K562 (cell line): ENCODE measurements around the gene LENEP. TPM values are rescaled to one million over a fixed set of nuclear protein-coding genes. Genes with fewer than 3 reads are reported as not detected.

Experiments used
- ATF3 ChIP-seq, 2 experiments: fragments of 450-650 bp in 1 of 2; sonication (generic) in 1 of 2; formaldehyde crosslinking in 1 of 2; IDR thresholded peaks in 1 of 2; conservative IDR thresholded peaks in 1 of 2; 2 replicates each; pipeline versions ENCODE4 v1.6.1 to v1.8.1; 2016 to 2023; ENCODE audit warnings: mild to moderate bottlenecking in 2 of 2, moderate library complexity in 2 of 2, inconsistent platforms in 1 of 2, missing genetic modification reagents in 1 of 2
- E4F1 ChIP-seq: fragments of 250-450 bp; sonication (Bioruptor Pico); IDR thresholded peaks from 2 replicates; pipeline ENCODE4 v1.5.0; 2021; ENCODE audit warnings: mild to moderate bottlenecking, borderline replicate concordance
- EGR1 ChIP-seq: fragments of 450-650 bp; conservative IDR thresholded peaks from 2 replicates; pipeline ENCODE4 v1.6.1; 2017; ENCODE audit warnings: mild to moderate bottlenecking
- L3MBTL2 ChIP-seq: fragments of 450-650 bp; IDR thresholded peaks from 2 replicates; pipeline ENCODE4 v1.6.1; 2016; ENCODE audit warnings: mild to moderate bottlenecking, moderate library complexity
- MNT ChIP-seq, 2 experiments: fragments of 450-650 bp; conservative IDR thresholded peaks; 2 replicates each; pipeline ENCODE4 v1.6.1; 2017; ENCODE audit warnings: mild to moderate bottlenecking in 2 of 2, moderate library complexity in 2 of 2
- MTF1 ChIP-seq: fragments of 250-450 bp; sonication (Bioruptor Pico); IDR thresholded peaks from 2 replicates; pipeline ENCODE4 v1.9.0; 2021; ENCODE audit warnings: moderate library complexity, mild to moderate bottlenecking, inconsistent platforms, borderline replicate concordance
- NFRKB ChIP-seq: fragments of 450-650 bp; IDR thresholded peaks from 2 replicates; pipeline ENCODE4 v1.6.1; 2016; ENCODE audit warnings: low read depth
- NR2C2 ChIP-seq, 2 experiments: fragments of 200-800 bp in 1 of 2; sonication (Bioruptor generic) in 1 of 2; sonication (generic) in 1 of 2; formaldehyde crosslinking in 1 of 2; IDR thresholded peaks; 2 replicates each; pipeline versions ENCODE4 v1.6.1 to v1.8.0; 2016 to 2022; ENCODE audit warnings: mild to moderate bottlenecking in 1 of 2, missing compliant biosample characterization in 1 of 2, missing genetic modification characterization in 1 of 2, missing genetic modification reagents in 1 of 2
- ZNF41 ChIP-seq: fragments of 250-450 bp; sonication (Bioruptor Pico); conservative IDR thresholded peaks from 2 replicates; pipeline ENCODE4 v1.4.0; 2020; ENCODE audit warnings: mild to moderate bottlenecking
- ZNF586 ChIP-seq: fragments of 450-650 bp; formaldehyde crosslinking; conservative IDR thresholded peaks from 2 replicates; pipeline ENCODE4 v1.4.0; 2020; ENCODE audit warnings: mild to moderate bottlenecking, moderate library complexity
- polyA plus RNA-seq, 8 experiments: library from polyadenylated mRNA; depleted of rRNA in 4 of 8; stranded (reverse) in 5 of 8; unstranded in 3 of 8; fragments of >200 nt; fragmentation: Nextera tagmentation in 2 of 8; fragmentation: Illumina TruSeq in 1 of 8; extraction: Ambion mirVana in 2 of 8; extraction: Trizol in 1 of 8; gene quantifications; 2 replicates each; pipeline versions ENCODE4 v1.2.1 to v1.2.3, GENCODE V29; 2011 to 2014; ENCODE audit warnings: inconsistent platforms in 1 of 8, missing spikeins in 1 of 8
- total RNA-seq, 7 experiments: library from RNA; depleted of rRNA in 6 of 7; stranded (reverse); fragments of >200 nt in 6 of 7; fragmentation: Illumina TruSeq in 2 of 7; extraction: Trizol in 2 of 7; gene quantifications; 2 replicates each; pipeline versions ENCODE4 v1.2.1 to v1.2.3, GENCODE V29; 2011 to 2021; ENCODE audit warnings: low replicate concordance in 1 of 7

LENEP gene
- total and polyA plus RNA-seq, 9 of the 15 experiments (the other 6 are each of a cell fraction or from before 2014, with no cell fraction given) = 0.23 to 0.87 (median 0.67) TPM; not detected in 5

- TF ChIP-seq ZNF586 (CRISPR knock-in tag) = no peak
- TF ChIP-seq NR2C2 (CRISPR knock-in tag; IDR thresholded peaks at IDR 0.05) = no peak
- peak; percentile 37; the same call in 1 of the 2 replicates for TF ChIP-seq NR2C2 (tag; IDR thresholded peaks at IDR 0.05)
- no peak for TF ChIP-seq L3MBTL2
- 0 out of 2 replicates have a peak, but pooled peaks have one; percentile 4 for TF ChIP-seq NFRKB
- TF ChIP-seq E4F1 (CRISPR knock-in tag) = no peak
- TF ChIP-seq MTF1 (CRISPR knock-in tag) = no peak
- TF ChIP-seq EGR1 = peak; percentile 95
- TF ChIP-seq ZNF41 (CRISPR knock-in tag) = no peak
- TF ChIP-seq ATF3 (IDR thresholded peaks at IDR 0.05) = peak; percentile 40; the same call in 1 of the 2 replicates
- TF ChIP-seq ATF3 (CRISPR knock-in tag; conservative IDR thresholded peaks at IDR 0.05) = no peak
- peak; percentile 64 to 79 for TF ChIP-seq MNT (conservative IDR thresholded peaks at IDR 0.05)
These were observed 10.5 kb downstream of the LENEP start (continued) for GRCh38 chr1:155003766-155004351.
